Measurements from ENCODE around the gene SCFD2.

SCFD2 gene

DNA sequence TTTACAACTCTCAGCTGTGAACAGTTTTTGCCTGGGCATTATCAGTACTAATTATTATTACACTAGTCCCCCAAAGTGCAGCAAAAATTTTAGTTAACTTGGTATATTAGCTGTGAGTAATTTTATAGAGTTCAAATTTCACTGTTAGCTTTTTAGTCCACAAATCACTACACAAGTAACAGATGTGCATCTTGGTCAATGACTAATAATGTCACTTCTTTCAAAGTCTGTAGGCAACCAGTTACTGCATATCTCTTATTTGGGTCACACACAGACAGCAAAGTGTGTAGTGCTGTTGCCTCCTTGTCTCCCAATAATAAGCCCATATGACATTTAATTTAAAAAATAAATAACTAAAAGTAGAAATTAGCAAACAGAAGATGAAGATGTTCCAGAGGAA, 159.9 kb downstream of the SCFD2 start:
- TF ChIP-seq GABPA (IDR thresholded peaks at IDR 0.05; ENCODE audit: low read depth) (no peak), POLR2AphosphoS5 (IDR thresholded peaks at IDR 0.05; ENCODE audit: low read depth) (no peak), SPI1 (IDR thresholded peaks at IDR 0.05; ENCODE audit: borderline replicate concordance, low read depth) (no peak)
- TF ChIP-seq, protein P1, sequence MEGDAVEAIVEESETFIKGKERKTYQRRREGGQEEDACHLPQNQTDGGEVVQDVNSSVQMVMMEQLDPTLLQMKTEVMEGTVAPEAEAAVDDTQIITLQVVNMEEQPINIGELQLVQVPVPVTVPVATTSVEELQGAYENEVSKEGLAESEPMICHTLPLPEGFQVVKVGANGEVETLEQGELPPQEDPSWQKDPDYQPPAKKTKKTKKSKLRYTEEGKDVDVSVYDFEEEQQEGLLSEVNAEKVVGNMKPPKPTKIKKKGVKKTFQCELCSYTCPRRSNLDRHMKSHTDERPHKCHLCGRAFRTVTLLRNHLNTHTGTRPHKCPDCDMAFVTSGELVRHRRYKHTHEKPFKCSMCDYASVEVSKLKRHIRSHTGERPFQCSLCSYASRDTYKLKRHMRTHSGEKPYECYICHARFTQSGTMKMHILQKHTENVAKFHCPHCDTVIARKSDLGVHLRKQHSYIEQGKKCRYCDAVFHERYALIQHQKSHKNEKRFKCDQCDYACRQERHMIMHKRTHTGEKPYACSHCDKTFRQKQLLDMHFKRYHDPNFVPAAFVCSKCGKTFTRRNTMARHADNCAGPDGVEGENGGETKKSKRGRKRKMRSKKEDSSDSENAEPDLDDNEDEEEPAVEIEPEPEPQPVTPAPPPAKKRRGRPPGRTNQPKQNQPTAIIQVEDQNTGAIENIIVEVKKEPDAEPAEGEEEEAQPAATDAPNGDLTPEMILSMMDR (IDR thresholded peaks at IDR 0.05; ENCODE audit: insufficient read depth, low read length), result no peak
- TF ChIP-seq, protein P2, sequence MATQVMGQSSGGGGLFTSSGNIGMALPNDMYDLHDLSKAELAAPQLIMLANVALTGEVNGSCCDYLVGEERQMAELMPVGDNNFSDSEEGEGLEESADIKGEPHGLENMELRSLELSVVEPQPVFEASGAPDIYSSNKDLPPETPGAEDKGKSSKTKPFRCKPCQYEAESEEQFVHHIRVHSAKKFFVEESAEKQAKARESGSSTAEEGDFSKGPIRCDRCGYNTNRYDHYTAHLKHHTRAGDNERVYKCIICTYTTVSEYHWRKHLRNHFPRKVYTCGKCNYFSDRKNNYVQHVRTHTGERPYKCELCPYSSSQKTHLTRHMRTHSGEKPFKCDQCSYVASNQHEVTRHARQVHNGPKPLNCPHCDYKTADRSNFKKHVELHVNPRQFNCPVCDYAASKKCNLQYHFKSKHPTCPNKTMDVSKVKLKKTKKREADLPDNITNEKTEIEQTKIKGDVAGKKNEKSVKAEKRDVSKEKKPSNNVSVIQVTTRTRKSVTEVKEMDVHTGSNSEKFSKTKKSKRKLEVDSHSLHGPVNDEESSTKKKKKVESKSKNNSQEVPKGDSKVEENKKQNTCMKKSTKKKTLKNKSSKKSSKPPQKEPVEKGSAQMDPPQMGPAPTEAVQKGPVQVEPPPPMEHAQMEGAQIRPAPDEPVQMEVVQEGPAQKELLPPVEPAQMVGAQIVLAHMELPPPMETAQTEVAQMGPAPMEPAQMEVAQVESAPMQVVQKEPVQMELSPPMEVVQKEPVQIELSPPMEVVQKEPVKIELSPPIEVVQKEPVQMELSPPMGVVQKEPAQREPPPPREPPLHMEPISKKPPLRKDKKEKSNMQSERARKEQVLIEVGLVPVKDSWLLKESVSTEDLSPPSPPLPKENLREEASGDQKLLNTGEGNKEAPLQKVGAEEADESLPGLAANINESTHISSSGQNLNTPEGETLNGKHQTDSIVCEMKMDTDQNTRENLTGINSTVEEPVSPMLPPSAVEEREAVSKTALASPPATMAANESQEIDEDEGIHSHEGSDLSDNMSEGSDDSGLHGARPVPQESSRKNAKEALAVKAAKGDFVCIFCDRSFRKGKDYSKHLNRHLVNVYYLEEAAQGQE (IDR thresholded peaks at IDR 0.05; ENCODE audit: insufficient replicate concordance, low read depth), result no peak
- no peaks in the 10 kb centered on the region for H3K27me3 ChIP-seq (ENCODE audit: insufficient read depth, poor library complexity, severe bottlenecking)

DNA sequence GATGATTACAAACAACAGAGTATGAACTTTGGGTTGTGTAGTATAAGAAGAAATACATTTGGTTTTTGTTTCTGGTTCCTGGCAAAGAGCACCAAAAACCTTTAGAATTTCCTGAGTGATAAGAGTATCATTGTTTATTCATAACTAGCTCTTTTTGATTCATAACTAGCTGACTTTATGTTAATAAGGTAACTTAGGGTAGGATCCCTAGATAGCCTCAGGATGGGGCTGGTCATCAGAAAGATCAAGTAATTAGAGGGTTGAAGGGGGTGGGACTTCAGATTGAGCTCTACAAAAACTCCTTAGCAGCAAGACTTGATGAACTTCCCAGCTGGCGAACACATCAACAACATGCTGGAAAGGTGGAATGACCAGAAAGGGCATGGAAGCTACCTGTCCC, 166.5 kb downstream of the SCFD2 start:
- TF ChIP-seq, protein P1 (IDR thresholded peaks at IDR 0.05; ENCODE audit: insufficient read depth, low read length), result no peak
- TF ChIP-seq POLR2AphosphoS5 (IDR thresholded peaks at IDR 0.05; ENCODE audit: low read depth) (no peak), SPI1 (IDR thresholded peaks at IDR 0.05; ENCODE audit: borderline replicate concordance, low read depth) (no peak), GABPA (IDR thresholded peaks at IDR 0.05; ENCODE audit: low read depth) (no peak)
- TF ChIP-seq, protein P2 (IDR thresholded peaks at IDR 0.05; ENCODE audit: insufficient replicate concordance, low read depth), result no peak
- H3K27ac ChIP-seq (replicated peaks), result no peak overlapping the region
- H3K27me3 ChIP-seq (ENCODE audit: insufficient read depth, poor library complexity, severe bottlenecking), result no peaks in the 10 kb centered on the region
- H3K4me3 ChIP-seq (replicated peaks; ENCODE audit: insufficient read depth, low read length), result no peak overlapping the region
- DNase-seq (ENCODE audit: low read depth in 1 of 2, low spot score in 1 of 2), result no peak

More for the DNA sequence above, 159.9 kb downstream of the SCFD2 start:
- H3K4me3 ChIP-seq (replicated peaks; ENCODE audit: insufficient read depth, low read length), result no peak overlapping the region
- DNase-seq (ENCODE audit: low read depth in 1 of 2, low spot score in 1 of 2), result no peak
- H3K27ac ChIP-seq (replicated peaks), result no peak overlapping the region

DNA sequence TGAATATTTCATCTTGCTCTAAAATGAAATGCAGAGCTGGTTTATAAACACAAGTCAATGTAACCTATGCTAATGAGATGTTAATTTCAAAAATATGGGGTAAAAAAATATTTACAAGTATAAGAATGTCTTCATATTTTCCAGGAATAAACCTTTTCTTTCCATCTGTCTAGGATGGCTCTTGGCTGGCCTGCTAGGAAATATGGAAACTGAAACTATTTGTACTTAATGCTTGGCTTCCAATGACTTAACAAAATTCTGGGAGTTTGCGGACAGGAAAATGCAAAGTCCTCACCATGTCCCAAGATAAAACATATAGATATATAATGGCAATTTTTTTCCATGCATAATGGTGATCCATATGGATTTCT, 168.1 kb downstream of the SCFD2 start:
- no peak for DNase-seq (ENCODE audit: low read depth in 1 of 2, low spot score in 1 of 2)
- TF ChIP-seq, protein P2 (IDR thresholded peaks at IDR 0.05; ENCODE audit: insufficient replicate concordance, low read depth), result no peak
- TF ChIP-seq GABPA (IDR thresholded peaks at IDR 0.05; ENCODE audit: low read depth), result no peak
- no peak for TF ChIP-seq SPI1 (IDR thresholded peaks at IDR 0.05; ENCODE audit: borderline replicate concordance, low read depth)
- TF ChIP-seq, protein P1 (IDR thresholded peaks at IDR 0.05; ENCODE audit: insufficient read depth, low read length), result no peak
- TF ChIP-seq POLR2AphosphoS5 (IDR thresholded peaks at IDR 0.05; ENCODE audit: low read depth), result no peak
- H3K4me3 ChIP-seq (replicated peaks; ENCODE audit: insufficient read depth, low read length), result no peak overlapping the region
- H3K27ac ChIP-seq (replicated peaks), result no peak overlapping the region
- no peaks in the 10 kb centered on the region for H3K27me3 ChIP-seq (ENCODE audit: insufficient read depth, poor library complexity, severe bottlenecking)

Measured in HL-60 (cell line).